Measurements from ENCODE around the gene POLR2L. TPM values are rescaled to one million over a fixed set of nuclear protein-coding genes. Genes with fewer than 3 reads are reported as not detected.

The POLR2L gene
- total RNA-seq, 1 donor from 2014 or later = 213 TPM

DNA sequence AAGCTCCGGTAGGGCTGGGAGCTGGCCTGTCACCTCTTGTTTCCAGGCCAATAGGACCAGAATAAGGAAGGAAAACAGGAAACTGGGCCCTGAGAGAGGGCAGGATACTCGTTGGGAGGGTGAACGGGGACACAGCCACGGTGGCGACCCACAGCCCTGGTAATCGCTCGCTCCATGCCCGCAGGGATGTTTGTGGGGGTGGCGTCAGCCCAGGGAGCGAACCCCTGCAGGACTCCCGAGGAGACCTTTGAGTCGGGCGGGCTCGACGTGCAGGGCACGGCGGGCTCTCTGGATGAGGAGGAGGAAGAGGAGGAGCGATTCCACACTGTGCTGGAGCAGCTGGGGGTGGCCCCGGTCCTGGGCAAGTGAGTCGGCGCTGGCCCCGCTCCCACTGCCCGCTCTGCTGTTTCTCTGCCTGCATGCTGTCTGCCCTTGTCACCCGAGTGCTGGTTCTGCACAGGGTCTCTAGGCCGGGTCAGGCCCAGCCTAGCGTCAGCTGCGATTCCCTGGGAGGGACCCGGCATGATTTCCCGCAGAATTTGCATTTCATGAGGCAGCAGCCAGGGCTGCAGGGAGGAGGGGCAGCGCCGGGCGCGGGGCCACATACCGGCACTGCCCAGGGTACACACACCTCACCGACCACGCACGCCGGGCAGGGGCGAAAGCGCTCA, 13.0 kb downstream of the POLR2L start:
- H3K4me3 ChIP-seq (ENCODE audit: low read depth, low read length) = peak overlapping the region; percentile 53
- TF ChIP-seq, protein P1, sequence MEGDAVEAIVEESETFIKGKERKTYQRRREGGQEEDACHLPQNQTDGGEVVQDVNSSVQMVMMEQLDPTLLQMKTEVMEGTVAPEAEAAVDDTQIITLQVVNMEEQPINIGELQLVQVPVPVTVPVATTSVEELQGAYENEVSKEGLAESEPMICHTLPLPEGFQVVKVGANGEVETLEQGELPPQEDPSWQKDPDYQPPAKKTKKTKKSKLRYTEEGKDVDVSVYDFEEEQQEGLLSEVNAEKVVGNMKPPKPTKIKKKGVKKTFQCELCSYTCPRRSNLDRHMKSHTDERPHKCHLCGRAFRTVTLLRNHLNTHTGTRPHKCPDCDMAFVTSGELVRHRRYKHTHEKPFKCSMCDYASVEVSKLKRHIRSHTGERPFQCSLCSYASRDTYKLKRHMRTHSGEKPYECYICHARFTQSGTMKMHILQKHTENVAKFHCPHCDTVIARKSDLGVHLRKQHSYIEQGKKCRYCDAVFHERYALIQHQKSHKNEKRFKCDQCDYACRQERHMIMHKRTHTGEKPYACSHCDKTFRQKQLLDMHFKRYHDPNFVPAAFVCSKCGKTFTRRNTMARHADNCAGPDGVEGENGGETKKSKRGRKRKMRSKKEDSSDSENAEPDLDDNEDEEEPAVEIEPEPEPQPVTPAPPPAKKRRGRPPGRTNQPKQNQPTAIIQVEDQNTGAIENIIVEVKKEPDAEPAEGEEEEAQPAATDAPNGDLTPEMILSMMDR (conservative IDR thresholded peaks at IDR 0.05; ENCODE audit: low read depth, low read length) = no peak
- no peak for DNase-seq (ENCODE audit: low read depth)

DNA sequence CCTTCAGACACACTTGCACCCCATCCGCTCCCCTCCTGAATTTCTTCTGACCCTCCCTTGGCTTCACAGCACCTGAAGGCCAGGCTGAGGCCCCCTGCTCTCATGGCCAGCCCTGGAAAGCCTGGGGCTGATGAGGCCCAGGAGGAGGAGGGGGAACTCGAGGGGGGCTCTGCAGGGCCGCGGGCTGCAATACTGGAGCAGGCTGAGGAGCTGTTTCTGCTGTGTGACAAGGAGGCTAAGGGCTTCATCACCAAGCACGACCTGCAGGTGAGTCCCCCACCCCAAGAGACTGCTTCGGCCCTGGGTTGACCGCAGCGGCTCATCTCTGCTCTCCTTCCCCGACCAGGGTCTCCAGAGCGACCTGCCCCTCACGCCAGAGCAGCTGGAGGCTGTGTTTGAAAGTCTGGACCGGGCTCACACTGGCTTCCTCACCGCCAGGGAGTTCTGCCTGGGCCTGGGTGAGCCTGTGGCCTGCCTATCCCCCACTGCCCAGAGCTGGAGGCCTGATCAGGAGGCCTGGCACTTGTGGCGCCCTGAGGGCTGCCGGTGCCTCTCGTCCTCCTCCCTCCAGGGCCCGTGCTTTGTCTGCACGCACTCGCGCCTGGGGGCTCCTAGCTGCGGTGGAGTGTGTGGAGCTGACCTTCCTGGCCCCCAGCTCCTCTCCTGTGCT, 13.7 kb downstream of the POLR2L start:
- no peak for DNase-seq (ENCODE audit: low read depth)
- TF ChIP-seq, protein P1 (conservative IDR thresholded peaks at IDR 0.05; ENCODE audit: low read depth, low read length) = no peak
- no peak overlapping the region for H3K4me3 ChIP-seq (ENCODE audit: low read depth, low read length)

DNA sequence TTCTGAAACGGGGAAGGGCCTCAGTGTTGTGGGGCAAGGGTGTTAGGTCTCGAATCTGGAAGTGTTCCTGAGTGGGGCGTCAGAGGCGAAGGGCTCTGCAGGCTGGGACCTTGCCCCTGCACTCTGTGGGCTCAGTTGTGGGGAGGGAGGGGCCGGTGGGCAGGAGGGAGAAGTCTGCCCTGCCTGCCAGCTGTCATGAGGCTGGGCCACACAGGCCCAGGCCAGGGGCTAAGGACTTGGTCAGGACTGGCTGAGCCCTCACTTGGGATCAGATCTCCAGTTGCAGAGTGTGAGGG, 14.5 kb downstream of the POLR2L start, which contains the start of gene CRACR2B:
TSS of gene CRACR2B (plus strand) at position 23 of the 296 bp plus-strand sequence. CDS start 689 bp downstream, outside the sequence.
- no peak for DNase-seq (ENCODE audit: low read depth)
- TF ChIP-seq, protein P1 (conservative IDR thresholded peaks at IDR 0.05; ENCODE audit: low read depth, low read length) = no peak
- peak within 1 kb of the TSS; percentile 48 for H3K4me3 ChIP-seq (ENCODE audit: low read depth, low read length)

DNA sequence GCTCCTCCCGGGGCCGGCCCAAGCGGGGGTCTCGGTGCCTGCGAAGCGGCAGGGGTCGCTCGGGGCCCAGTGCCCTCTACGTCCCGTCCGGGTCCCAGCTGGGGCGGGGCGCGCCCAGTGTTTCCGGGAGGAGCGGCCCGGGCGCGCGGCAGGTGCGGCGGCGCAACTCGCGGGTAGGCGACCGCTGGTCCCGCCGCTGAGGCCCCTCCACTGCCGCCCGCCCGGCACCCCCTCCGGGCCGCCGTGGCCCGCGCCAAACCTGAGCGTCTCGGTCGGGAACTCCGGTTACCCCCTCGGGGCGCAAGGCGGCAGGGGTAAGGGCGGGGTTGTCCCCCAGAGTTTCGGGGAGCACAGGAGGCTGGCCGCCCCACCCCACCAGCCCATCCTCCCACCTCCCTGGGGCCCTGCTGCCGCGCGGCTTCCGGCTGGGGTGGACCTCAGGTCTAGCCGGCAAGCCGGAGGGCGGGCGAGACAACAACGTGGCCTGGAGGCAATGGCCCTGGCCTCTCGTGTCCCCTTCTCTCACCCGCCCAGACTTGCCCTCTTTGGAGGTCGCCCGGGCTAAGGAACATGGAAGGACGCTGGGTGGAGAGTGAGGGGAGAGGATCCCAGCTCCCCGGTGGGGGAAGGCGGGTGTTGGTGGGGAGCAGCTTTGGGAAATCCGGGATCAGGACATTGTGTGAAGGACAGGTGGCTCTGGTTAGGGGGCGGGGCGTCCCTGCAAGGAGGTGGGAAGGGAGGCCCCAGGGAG, 15.0 kb downstream of the POLR2L start:
- H3K4me3 ChIP-seq (ENCODE audit: low read depth, low read length) = peak overlapping the region; percentile 48
- DNase-seq (ENCODE audit: low read depth) = no peak
- TF ChIP-seq, protein P1 (conservative IDR thresholded peaks at IDR 0.05; ENCODE audit: low read depth, low read length) = no peak

DNA sequence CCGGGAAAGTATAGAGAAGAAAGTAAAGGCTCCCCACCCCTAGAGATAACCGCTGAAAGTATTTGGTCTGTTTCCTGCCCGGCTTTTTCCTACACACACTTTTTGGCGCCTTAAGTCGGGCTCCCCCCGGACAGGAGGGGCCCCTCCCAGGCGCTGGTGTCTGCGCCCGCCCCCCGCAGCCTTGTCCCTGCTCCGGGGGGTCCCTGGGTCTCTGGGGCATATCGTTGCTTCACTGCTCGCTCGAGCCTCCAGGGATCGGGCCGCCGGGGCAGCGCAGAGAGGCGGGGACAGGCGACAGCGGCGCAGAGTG, 15.5 kb downstream of the POLR2L start:
- TF ChIP-seq, protein P1 (conservative IDR thresholded peaks at IDR 0.05; ENCODE audit: low read depth, low read length) = no peak
- H3K4me3 ChIP-seq (ENCODE audit: low read depth, low read length) = peak overlapping the region; percentile 48

DNA sequence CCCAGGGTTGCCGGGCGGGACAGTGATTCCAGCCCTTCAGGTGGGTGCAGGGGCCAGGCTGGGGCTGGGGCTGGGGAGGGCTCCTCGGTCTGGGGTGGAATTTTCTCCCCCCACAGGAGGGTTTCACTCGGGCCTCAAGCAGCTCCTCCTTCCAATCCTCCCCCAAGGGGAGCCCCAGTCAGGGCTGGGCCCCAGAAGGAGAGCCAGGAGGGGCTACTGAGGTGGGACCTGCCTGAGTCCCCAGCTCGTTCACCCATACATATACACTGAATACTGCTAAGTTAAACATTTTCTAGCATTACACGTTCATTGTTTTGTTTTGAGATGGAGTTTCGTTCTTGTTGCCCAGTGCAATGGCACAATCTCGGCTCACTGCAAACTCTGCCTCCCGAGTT, 16.1 kb downstream of the POLR2L start:
- no peak overlapping the region for H3K4me3 ChIP-seq (ENCODE audit: low read depth, low read length)
- TF ChIP-seq, protein P1 (conservative IDR thresholded peaks at IDR 0.05; ENCODE audit: low read depth, low read length) = no peak
- no peak for DNase-seq (ENCODE audit: low read depth)

More for the DNA sequence above, 15.5 kb downstream of the POLR2L start:
- DNase-seq (ENCODE audit: low read depth) = no peak

All from epithelial cell of proximal tubule (primary cell).